Measurements from ENCODE around the gene CLDND2.

- no peak for TF ChIP-seq POLR2A (IDR thresholded peaks at IDR 0.05; ENCODE audit: low read length)
- no peak for TF ChIP-seq GATA1 (IDR thresholded peaks at IDR 0.05; ENCODE audit: low read depth, low read length)
Observed at GRCh38 chr19:51330366-51330765, 38.4 kb downstream of the CLDND2 start.
